ENCODE measurements around the gene PKD2. TPM values are rescaled to one million over a fixed set of nuclear protein-coding genes. Genes with fewer than 3 reads are reported as not detected.

Gene PKD2
- total and polyA plus RNA-seq, 2 of the 4 experiments (the other 2 are of a cell fraction): 43.8 to 51.3 TPM

GRCh38 chr4:87967193-87967592 is 40.2 kb upstream of the PKD2 start:
- no TSS peak for BruUV-seq (replicated peaks)
- in situ Hi-C loops (cut with MboI; ENCODE audit: low sequenced_read_pairs): no loop called here
- H3K4ac ChIP-seq (ENCODE audit: low read depth, low read length): no peak overlapping the region

More at GRCh38 chr4:87967193-87967592, 40.2 kb upstream of the PKD2 start:
- Histone ChIP-seq H3K9ac (ENCODE audit: low read depth, low read length) (no peak overlapping the region), H3K23ac (ENCODE audit: low read depth, low read length) (no peak overlapping the region), H3K27me3 (ENCODE audit: control insufficient read depth, insufficient read depth, low read length) (no peaks in the 10 kb centered on the region; the same call in 1 of the 2 replicates), H3K79me1 (ENCODE audit: low read depth in 1 of 2, low read length in 2 of 2) (no peaks in the 10 kb centered on the region), H3K9me1 (ENCODE audit: insufficient read depth, low read length) (no peaks in the 10 kb centered on the region), H3K56ac (ENCODE audit: extremely low read depth, insufficient read depth, low read length) (no peak overlapping the region), H3K4me3 (ENCODE audit: insufficient read depth, low read depth, low read length) (no peak overlapping the region), H3K9me3 (ENCODE audit: control insufficient read depth, insufficient read depth, low read length) (no peaks in the 10 kb centered on the region), H2BK15ac (ENCODE audit: low read depth, low read length) (no peak overlapping the region), H3K36me3 (ENCODE audit: control insufficient read depth, insufficient read depth, low read length) (no peaks in the 10 kb centered on the region), H4K5ac (ENCODE audit: low read depth, low read length) (no peak overlapping the region), H4K91ac (ENCODE audit: insufficient read depth, low read depth, low read length) (no peak overlapping the region), H3K18ac (ENCODE audit: low read depth, low read length) (no peak overlapping the region), H2BK20ac (ENCODE audit: low read depth, low read length) (no peak overlapping the region), H3K4me2 (ENCODE audit: low read depth, low read length) (no peak overlapping the region), H3K14ac (replicated peaks; ENCODE audit: low read depth, low read length) (no peak overlapping the region), H4K8ac (ENCODE audit: low read depth in 2 of 2, low read length in 2 of 2) (no peak overlapping the region), H2AFZ (replicated peaks; ENCODE audit: low read length, poor library complexity) (no peak overlapping the region), H2BK5ac (ENCODE audit: low read depth, low read length, poor library complexity, severe bottlenecking) (no peak overlapping the region), H4K20me1 (ENCODE audit: insufficient read depth, low read length) (no peaks in the 10 kb centered on the region), H3K4me1 (ENCODE audit: control insufficient read depth, insufficient read depth, low read length) (no peaks in the 10 kb centered on the region), H3K27ac (ENCODE audit: insufficient read depth, low read length) (no peak overlapping the region), H2BK120ac (ENCODE audit: low read depth, low read length) (no peak overlapping the region), H2AK5ac (ENCODE audit: low read depth, low read length) (no peak overlapping the region), H2AK9ac (replicated peaks; ENCODE audit: low read depth, low read length, poor library complexity) (no peak overlapping the region)
- DNase-seq: no peak
- no peak for TF ChIP-seq CTCF (conservative IDR thresholded peaks at IDR 0.05; ENCODE audit: low read depth, low read length)
- no peak for TF ChIP-seq POLR2A (IDR thresholded peaks at IDR 0.05; ENCODE audit: low read depth, low read length)
- TF ChIP-seq BHLHE40 (IDR thresholded peaks at IDR 0.05; ENCODE audit: low read depth, low read length): no peak
- TF ChIP-seq MAFK (IDR thresholded peaks at IDR 0.05; ENCODE audit: low read depth, low read length): no peak
- no peak for TF ChIP-seq RAD21 (IDR thresholded peaks at IDR 0.05; ENCODE audit: low read length)
- no peak for TF ChIP-seq FOS (IDR thresholded peaks at IDR 0.05; ENCODE audit: low read depth, low read length)
- TF ChIP-seq RCOR1 (IDR thresholded peaks at IDR 0.05; ENCODE audit: insufficient replicate concordance, low read length): no peak
- no peak for TF ChIP-seq MAZ (IDR thresholded peaks at IDR 0.05; ENCODE audit: borderline replicate concordance, low read depth, low read length)
- no peak for TF ChIP-seq MXI1 (IDR thresholded peaks at IDR 0.05; ENCODE audit: borderline replicate concordance, low read depth, low read length)
- no peak for TF ChIP-seq RFX5 (IDR thresholded peaks at IDR 0.05; ENCODE audit: low read depth, low read length)
- ATAC-seq (ENCODE audit: low read depth): no peak
- CTCF ChIA-PET: no interaction called here
- WGBS, 2 experiments (ENCODE audit: extremely low coverage in 2 of 2, insufficient read length in 1 of 2): 56% methylated on average over 1 of the region's 8 CpGs; no CpG with 5 or more reads in 1 of the 2 experiments
- intact Hi-C loops (cut with micrococcal nuclease) (no loop called here), dilution Hi-C loops (cut with HindIII; ENCODE audit: low sequenced_read_pairs, unreplicated experiment) (no loop called here)
- POLR2A ChIA-PET (ENCODE audit: unreplicated experiment): no interaction called here

All from IMR-90 (cell line).